ENCODE data around the gene COPG1.
A peak's percentile ranks its signal among the peaks of the same experiment; 100 is the strongest.
"Not testable (repeated sequence)": the region's sequence is repeated elsewhere in the genome, so short reads cannot be mapped to it uniquely, and the experiment has no call there.

COPG1 gene

DNA sequence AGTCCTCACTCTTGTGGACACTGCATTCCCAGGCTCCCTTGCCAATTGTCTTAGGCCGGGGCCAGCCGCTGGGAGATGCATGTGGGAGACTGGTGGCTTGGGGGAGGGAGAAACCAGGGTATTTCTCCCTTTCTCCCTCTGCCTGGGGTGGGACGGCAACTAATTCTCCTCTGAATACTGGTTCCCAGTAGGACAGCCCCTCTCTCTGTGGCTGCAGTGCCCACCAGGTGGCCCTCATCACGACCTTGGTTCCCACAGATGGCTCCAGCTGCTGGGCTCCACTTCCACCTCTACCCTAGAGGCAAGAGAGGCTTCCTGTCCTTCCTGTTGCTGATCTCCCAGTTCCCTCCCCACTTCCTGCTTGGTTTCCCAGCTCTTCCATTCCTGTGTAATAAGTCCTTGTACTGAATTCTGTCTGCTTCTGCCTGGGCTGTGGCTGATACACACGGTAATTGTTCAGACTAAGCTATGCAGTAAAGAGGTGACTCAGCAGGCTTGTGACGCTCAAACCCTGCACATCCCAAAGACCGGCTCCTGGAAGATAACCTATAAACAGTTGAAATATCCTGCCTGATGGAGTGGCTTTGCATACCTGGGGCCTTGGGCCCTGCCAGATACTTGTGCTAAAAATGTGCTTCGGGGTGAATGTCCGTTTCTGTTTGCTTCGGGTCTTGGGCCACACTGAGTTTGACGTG, 20.4 kb upstream of the COPG1 start:
- H3K9ac ChIP-seq (ENCODE audit: low read length) = no peak overlapping the region
- peaks cover 25% of the 10 kb centered on the region for H3K4me1 ChIP-seq (ENCODE audit: control insufficient read depth, insufficient read depth, low read length)
- H3K36me3 ChIP-seq (ENCODE audit: control insufficient read depth, insufficient read depth, low read length) = no peaks in the 10 kb centered on the region
- no peak overlapping the region for H3K4me3 ChIP-seq (ENCODE audit: low read length)
- H3K9me3 ChIP-seq (ENCODE audit: control insufficient read depth, low read length) = no peaks in the 10 kb centered on the region
- H3K27me3 ChIP-seq (ENCODE audit: control insufficient read depth, insufficient read depth, low read length) = no peaks in the 10 kb centered on the region

DNA sequence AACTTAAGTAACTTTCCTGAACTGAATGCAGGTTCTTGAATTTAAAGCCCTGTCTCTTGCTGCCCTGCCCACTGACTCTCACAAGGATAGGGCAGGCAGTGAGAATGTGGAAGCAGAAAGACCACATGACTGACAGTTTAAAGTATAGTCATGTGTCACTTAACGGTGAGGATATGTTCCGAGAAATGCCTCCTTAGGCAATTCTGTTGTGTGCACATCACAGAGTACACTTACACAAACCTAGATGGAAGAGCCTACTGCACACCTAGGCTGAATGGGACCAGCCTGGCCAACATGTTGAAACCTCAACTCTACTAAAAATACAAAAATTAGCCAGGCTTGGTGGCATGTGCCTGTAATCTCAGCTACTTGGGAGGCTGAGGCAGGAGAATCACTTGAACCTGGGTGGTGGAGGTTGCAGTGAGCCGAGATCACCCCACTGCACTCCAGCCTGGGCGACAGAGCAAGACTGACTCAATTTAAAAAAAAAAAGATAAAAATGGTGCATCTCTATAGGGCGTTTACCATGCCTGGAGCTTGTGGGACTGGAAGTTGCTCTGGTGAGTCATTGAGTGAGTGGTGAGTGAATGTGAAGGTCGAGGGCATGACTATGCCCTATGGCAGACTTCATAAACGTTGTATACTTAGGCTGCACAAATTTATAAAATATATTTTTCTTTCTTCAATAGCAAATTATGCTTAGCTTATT, 18.9 kb upstream of the COPG1 start:
- Histone ChIP-seq H3K4me3 (ENCODE audit: low read length) (no peak overlapping the region), H3K4me1 (ENCODE audit: control insufficient read depth, insufficient read depth, low read length) (peaks cover 18% of the 10 kb centered on the region), H3K27me3 (ENCODE audit: control insufficient read depth, insufficient read depth, low read length) (no peaks in the 10 kb centered on the region), H3K36me3 (ENCODE audit: control insufficient read depth, insufficient read depth, low read length) (no peaks in the 10 kb centered on the region), H3K9ac (ENCODE audit: low read length) (no peak overlapping the region), H3K9me3 (ENCODE audit: control insufficient read depth, low read length) (no peaks in the 10 kb centered on the region)

DNA sequence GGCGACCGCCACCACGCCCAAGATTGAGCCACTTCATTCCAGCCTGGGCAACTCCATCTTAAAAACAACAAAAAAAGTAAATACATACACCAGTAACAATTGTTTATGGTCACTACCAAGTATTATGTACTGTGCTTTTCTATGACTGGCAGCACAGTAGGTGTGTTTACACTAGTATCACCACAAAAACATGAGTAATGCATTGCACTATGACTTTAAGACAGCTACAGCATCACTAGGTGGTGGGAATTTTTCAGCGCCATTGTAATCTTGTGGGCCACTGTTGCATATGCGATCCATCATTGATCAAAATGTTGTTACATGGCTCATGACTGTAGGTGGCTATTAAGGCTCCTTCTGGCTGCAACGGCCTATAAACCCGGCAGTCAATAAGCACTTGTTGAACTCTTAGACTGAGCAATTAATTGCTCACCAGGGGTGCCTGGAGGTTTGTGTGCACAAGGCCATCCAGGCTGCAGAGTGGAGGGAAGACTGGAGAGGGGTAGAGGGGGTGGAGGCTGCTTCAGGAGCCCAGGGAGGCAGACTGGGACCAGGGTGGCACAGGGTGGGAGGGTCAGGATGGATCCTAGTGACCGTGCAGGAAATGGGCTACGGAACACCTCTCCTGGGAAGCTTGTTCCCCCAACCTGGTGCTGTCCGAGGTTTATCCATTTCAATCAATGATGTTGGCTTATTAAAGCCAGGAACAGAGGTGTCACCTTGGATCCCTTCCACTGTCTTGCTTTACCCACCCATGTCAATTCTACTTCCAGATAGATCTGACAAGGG, 17.9 kb upstream of the COPG1 start:
- Histone ChIP-seq H3K27me3 (ENCODE audit: control insufficient read depth, insufficient read depth, low read length) (no peaks in the 10 kb centered on the region), H3K9ac (ENCODE audit: low read length) (no peak overlapping the region), H3K36me3 (ENCODE audit: control insufficient read depth, insufficient read depth, low read length) (no peaks in the 10 kb centered on the region), H3K9me3 (ENCODE audit: control insufficient read depth, low read length) (no peaks in the 10 kb centered on the region), H3K4me3 (ENCODE audit: low read length) (no peak overlapping the region), H3K4me1 (ENCODE audit: control insufficient read depth, insufficient read depth, low read length) (peaks cover 13% of the 10 kb centered on the region)

DNA sequence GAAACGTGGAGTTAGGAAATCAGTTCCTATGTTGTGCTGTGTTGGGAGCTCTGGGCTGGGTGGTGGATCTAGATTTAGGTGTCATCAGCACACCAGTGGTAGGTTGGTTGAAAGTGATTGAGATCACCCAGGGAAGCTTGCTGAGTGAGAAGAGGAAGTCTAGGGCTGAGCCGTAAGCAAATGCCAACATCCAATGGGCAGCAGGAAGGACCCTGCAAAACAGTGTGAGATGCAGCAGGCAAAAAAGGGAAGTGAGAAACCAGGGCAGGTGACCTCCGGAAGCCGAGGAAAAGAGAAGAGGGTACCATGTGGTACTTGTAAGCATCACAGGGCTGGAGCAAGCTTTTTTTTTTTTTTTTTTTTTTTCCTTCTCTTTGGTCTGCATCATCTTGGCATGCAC, 15.9 kb upstream of the COPG1 start:
- H3K36me3 ChIP-seq (ENCODE audit: control insufficient read depth, insufficient read depth, low read length) = no peaks in the 10 kb centered on the region
- H3K27me3 ChIP-seq (ENCODE audit: control insufficient read depth, insufficient read depth, low read length) = no peaks in the 10 kb centered on the region
- no peak overlapping the region for H3K9ac ChIP-seq (ENCODE audit: low read length)
- H3K9me3 ChIP-seq (ENCODE audit: control insufficient read depth, low read length) = no peaks in the 10 kb centered on the region
- H3K4me3 ChIP-seq (ENCODE audit: low read length) = no peak overlapping the region
- peaks cover 14% of the 10 kb centered on the region for H3K4me1 ChIP-seq (ENCODE audit: control insufficient read depth, insufficient read depth, low read length)

DNA sequence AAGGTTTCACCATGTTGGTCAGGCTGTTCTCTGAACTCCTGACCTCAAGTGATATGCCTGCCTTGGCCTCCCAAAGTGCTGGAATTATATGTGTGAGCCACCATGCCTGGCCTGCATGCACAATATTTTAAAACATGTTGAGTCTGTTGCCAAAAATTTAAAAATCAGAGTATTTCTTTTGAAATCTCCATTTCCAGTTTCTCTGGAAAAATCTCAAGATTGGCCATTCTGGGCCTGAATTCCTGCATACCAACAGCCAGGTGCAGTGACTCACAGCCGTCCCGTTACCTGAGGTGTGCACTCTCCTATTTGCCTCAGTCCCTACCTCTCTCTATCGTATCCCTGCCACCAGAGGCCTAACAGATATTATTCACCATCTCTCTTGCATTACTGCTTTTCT, 15.0 kb upstream of the COPG1 start:
- peaks cover 14% of the 10 kb centered on the region for H3K4me1 ChIP-seq (ENCODE audit: control insufficient read depth, insufficient read depth, low read length)
- no peak overlapping the region for H3K9ac ChIP-seq (ENCODE audit: low read length)
- no peaks in the 10 kb centered on the region for H3K27me3 ChIP-seq (ENCODE audit: control insufficient read depth, insufficient read depth, low read length)
- no peaks in the 10 kb centered on the region for H3K9me3 ChIP-seq (ENCODE audit: control insufficient read depth, low read length)
- no peaks in the 10 kb centered on the region for H3K36me3 ChIP-seq (ENCODE audit: control insufficient read depth, insufficient read depth, low read length)
- no peak overlapping the region for H3K4me3 ChIP-seq (ENCODE audit: low read length)

DNA sequence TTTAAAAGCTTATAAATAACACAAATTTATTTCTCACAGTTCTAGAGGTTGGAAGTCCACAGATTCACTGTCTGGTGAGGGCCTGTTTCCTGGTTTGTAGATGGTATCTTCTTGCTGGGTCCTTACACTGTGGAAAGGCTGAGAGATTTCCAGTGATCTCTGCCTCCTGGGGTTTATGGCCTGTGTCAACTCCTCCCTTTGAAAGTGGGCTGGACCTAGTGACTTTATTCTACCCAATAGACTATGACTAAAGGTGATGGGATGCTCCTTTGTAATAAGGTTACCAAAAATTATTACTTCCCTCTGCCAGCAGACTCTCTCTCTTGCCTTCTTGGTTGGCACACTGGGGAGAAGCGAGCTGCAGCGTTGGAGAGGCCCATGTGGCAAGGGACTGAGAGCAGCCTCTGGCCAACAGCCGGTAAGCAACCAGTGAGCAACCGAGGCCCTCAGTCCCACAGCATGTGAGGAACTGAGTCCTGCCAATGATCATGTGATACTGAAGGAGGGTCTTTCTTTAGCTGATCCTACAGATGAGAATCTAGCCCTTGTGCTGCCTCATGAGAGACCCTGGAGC, 14.0 kb upstream of the COPG1 start:
- Histone ChIP-seq H3K36me3 (ENCODE audit: control insufficient read depth, insufficient read depth, low read length) (no peaks in the 10 kb centered on the region), H3K9ac (ENCODE audit: low read length) (no peak overlapping the region), H3K27me3 (ENCODE audit: control insufficient read depth, insufficient read depth, low read length) (no peaks in the 10 kb centered on the region), H3K4me1 (ENCODE audit: control insufficient read depth, insufficient read depth, low read length) (peaks cover 21% of the 10 kb centered on the region), H3K4me3 (ENCODE audit: low read length) (no peak overlapping the region), H3K9me3 (ENCODE audit: control insufficient read depth, low read length) (no peaks in the 10 kb centered on the region)

DNA sequence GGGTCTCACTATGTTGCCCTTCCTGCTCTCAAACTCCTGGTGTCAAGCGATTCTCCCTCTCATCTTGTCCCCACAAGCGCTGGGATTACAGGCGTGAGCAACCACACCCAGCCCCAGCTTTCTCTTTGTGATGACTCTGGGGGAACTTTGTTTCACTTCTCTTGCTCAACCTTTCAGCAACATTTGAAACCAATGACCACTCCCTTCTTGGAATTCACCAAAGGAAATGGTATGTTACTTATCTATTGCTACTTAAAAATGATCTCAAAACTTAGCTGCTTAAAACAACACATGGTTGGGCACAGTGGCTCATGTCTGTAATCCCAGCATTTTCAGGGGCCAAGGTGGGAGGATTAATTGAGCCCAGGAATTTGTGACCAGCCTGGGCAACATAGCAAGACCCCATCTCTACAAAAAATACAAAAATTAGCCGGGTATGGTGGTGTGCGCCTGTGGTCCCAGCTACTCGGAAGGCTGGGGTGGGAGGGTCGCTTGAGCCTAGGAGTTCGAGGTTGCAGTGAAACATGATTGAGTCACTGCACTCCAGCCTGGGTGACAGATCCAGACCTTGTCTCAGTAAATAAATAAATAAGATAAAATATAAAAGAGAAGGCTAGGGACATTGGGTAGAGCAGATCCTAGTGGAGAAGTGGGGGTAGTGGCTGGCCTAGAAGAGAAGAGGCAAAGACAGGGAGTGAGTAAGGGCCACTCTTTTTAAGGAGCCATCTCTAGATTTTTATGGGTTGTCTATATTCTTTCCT, 10.3 kb upstream of the COPG1 start:
- Histone ChIP-seq H3K4me3 (ENCODE audit: low read length) (no peak overlapping the region), H3K4me1 (ENCODE audit: control insufficient read depth, insufficient read depth, low read length) (peaks cover 22% of the 10 kb centered on the region), H3K9ac (ENCODE audit: low read length) (no peak overlapping the region), H3K27me3 (ENCODE audit: control insufficient read depth, insufficient read depth, low read length) (no peaks in the 10 kb centered on the region), H3K36me3 (ENCODE audit: control insufficient read depth, insufficient read depth, low read length) (no peaks in the 10 kb centered on the region), H3K9me3 (ENCODE audit: control insufficient read depth, low read length) (no peaks in the 10 kb centered on the region)

DNA sequence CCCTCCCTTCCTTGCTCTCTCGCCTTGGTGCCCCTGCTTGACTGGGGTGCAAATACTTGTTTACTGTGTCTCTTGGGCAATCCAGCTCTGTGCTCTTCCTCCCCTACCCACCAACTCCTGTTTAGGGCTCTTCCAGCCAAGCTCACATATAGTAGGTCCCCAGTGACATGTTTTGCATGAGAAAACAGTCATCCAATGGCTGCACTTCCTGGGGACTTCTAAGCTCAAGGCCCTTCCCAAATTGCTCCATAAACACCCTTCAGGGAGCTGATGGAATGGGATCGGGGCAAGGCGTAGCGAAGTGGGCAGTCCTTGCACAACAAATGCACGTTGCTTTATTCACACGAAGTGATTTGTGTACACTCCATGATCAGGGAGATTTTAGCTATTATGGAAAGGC, 9.4 kb upstream of the COPG1 start:
- Histone ChIP-seq H3K9ac (ENCODE audit: low read length) (no peak overlapping the region), H3K4me1 (ENCODE audit: control insufficient read depth, insufficient read depth, low read length) (peaks cover 22% of the 10 kb centered on the region), H3K4me3 (ENCODE audit: low read length) (no peak overlapping the region), H3K36me3 (ENCODE audit: control insufficient read depth, insufficient read depth, low read length) (no peaks in the 10 kb centered on the region), H3K9me3 (ENCODE audit: control insufficient read depth, low read length) (no peaks in the 10 kb centered on the region), H3K27me3 (ENCODE audit: control insufficient read depth, insufficient read depth, low read length) (no peaks in the 10 kb centered on the region)

DNA sequence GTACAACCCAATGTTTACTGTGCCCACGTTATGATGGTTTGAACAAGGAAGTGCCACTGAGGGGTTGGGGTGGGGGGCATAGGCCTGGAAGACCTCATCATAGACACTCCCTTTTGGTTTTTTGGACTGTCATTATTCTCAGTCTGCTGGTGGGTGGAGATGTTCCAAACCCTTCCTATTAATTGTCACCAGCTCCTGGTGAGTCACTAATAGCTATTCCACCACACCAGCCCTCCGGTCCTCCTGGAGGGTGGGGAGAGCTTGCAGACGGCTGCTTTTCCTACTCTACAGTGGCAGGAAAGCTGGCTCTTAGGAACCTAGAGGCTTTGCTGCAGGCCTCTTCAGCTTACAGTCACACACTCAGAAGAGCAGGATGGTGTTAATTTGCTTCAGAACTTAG, 9.0 kb upstream of the COPG1 start:
- no peak overlapping the region for H3K4me3 ChIP-seq (ENCODE audit: low read length)
- no peaks in the 10 kb centered on the region for H3K9me3 ChIP-seq (ENCODE audit: control insufficient read depth, low read length)

DNA sequence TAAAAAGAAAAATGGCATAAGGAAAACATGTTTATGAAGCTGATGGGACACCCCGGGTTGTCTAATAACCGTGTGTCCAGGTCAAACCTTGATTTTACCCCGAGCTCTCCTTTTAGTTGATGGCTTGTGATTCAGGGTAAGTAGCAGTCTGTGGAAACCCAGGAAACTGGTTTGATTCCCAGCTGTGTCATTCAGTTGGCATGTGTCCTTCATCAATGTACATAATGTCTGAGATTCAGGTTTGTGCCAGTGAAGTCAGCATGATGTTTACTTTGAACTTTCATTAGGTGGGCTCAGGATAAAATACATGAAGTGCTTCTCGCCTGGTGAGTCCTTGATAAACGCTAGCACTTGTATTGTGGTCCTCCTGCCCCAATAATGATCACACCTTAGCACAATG, 4.3 kb upstream of the COPG1 start:
- no peaks in the 10 kb centered on the region for H3K36me3 ChIP-seq (ENCODE audit: control insufficient read depth, insufficient read depth, low read length)
- H3K4me3 ChIP-seq (ENCODE audit: low read length) = no peak overlapping the region
- H3K9ac ChIP-seq (ENCODE audit: low read length) = peak overlapping the region; percentile 15
- no peaks in the 10 kb centered on the region for H3K27me3 ChIP-seq (ENCODE audit: control insufficient read depth, insufficient read depth, low read length)
- H3K9me3 ChIP-seq (ENCODE audit: control insufficient read depth, low read length) = no peaks in the 10 kb centered on the region
- H3K4me1 ChIP-seq (ENCODE audit: control insufficient read depth, insufficient read depth, low read length) = peaks cover 22% of the 10 kb centered on the region

More for the DNA sequence above, 9.0 kb upstream of the COPG1 start:
- Histone ChIP-seq H3K27me3 (ENCODE audit: control insufficient read depth, insufficient read depth, low read length) (no peaks in the 10 kb centered on the region), H3K4me1 (ENCODE audit: control insufficient read depth, insufficient read depth, low read length) (peaks cover 25% of the 10 kb centered on the region), H3K36me3 (ENCODE audit: control insufficient read depth, insufficient read depth, low read length) (no peaks in the 10 kb centered on the region), H3K9ac (ENCODE audit: low read length) (peak overlapping the region; percentile 5)

DNA sequence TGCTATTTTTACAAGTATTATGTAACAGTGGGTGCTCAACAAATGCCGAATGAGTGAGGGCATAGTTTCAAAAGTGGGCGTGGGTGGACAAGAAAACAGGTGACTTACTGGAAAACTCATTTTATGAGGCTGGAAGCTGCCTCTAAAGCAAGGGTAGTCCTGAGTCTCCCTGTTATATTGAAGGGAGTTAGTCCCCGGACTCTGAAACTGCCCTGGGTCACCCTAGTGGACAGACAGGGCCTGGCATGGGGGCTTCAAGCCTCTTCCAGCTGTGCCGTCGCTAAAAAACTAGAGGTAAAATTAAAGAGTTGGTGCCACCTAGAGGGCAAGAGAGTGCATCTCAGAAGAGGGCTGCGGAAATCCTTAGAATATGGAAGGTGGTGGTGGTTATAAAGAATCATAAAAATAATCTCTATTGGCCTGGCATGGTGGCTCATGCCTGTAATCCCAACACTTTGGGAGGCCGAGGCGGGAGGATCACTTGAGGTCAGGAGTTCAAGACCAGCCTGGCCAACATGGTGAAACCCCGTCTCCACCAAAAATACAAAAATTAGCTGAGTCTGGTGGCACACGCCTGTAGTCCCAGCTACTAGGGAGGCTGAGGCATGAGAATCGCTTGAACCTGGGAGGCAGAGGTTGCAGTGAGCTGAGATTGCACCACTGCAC, 3.6 kb upstream of the COPG1 start:
- not testable (repeated sequence) for H3K4me3 ChIP-seq (ENCODE audit: low read length); H3K27me3 ChIP-seq (ENCODE audit: control insufficient read depth, insufficient read depth, low read length); H3K36me3 ChIP-seq (ENCODE audit: control insufficient read depth, insufficient read depth, low read length); H3K9me3 ChIP-seq (ENCODE audit: control insufficient read depth, low read length)
- Histone ChIP-seq H3K9ac (ENCODE audit: low read length) (peak overlapping the region; percentile 15), H3K4me1 (ENCODE audit: control insufficient read depth, insufficient read depth, low read length) (peaks cover 15% of the 10 kb centered on the region)

Measured in mucosa of stomach (tissue), 1 donor.